NOMO-1 (cell line): ENCODE data around the gene SLN.

Source experiments
- DNase-seq, 2 experiments: peaks; one replicate each; lab custom pipeline; 2025; ENCODE audit not compliant: unreplicated experiment in 2 of 2; lab: John Stamatoyannopoulos, UW

Gene SLN

GRCh38 chr11:107688322-107688918 is 23.4 kb downstream of the SLN start:
- DNase-seq, result no peak

- no peak for DNase-seq
Observed at GRCh38 chr11:107683807-107684206, 28.0 kb downstream of the SLN start.

- peak; percentile 62 to 83 for DNase-seq
Observed at GRCh38 chr11:107683061-107683460, 28.8 kb downstream of the SLN start.

- DNase-seq, result peak; percentile 19 to 61
Observed at GRCh38 chr11:107682572-107682971, 29.3 kb downstream of the SLN start.

- peak; percentile 23 to 57 for DNase-seq
Observed at GRCh38 chr11:107682171-107682570, 29.7 kb downstream of the SLN start.

- no peak for DNase-seq
Observed at GRCh38 chr11:107679255-107680024, 32.4 kb downstream of the SLN start.

- DNase-seq, result no peak
Observed at GRCh38 chr11:107678632-107678971, 33.3 kb downstream of the SLN start.

- DNase-seq, result no peak
Observed at GRCh38 chr11:107677924-107678631, 33.8 kb downstream of the SLN start.

GRCh38 chr11:107676336-107677057 is 35.4 kb downstream of the SLN start:
- DNase-seq, result no peak

GRCh38 chr11:107675902-107676301 is 36.0 kb downstream of the SLN start:
- DNase-seq, result no peak

GRCh38 chr11:107669893-107670601 is 41.8 kb downstream of the SLN start:
- DNase-seq, result no peak

- no peak for DNase-seq
Observed at GRCh38 chr11:107669191-107669740, 42.6 kb downstream of the SLN start.

GRCh38 chr11:107666911-107667613 is 44.8 kb downstream of the SLN start:
- no peak for DNase-seq

GRCh38 chr11:107665018-107665417 is 46.8 kb downstream of the SLN start:
- DNase-seq, result no peak

GRCh38 chr11:107661656-107662055 is 50.2 kb downstream of the SLN start:
- no peak for DNase-seq

- DNase-seq, result no peak
Observed at GRCh38 chr11:107660066-107660465, 51.8 kb downstream of the SLN start.

- DNase-seq, result no peak
Observed at GRCh38 chr11:107659310-107659709, 52.5 kb downstream of the SLN start.
